ENCODE data around the gene SIRT1.
"Not testable (repeated sequence)": the region's sequence is repeated elsewhere in the genome, so short reads cannot be mapped to it uniquely, and the experiment has no call there.

SIRT1 gene

GRCh38 chr10:67875340-67876238 lies 8.9 kb upstream of the SIRT1 start:
- in situ Hi-C loops (cut with HindIII; ENCODE audit: low sequenced_read_pairs) = no loop called here

- in situ Hi-C loops (cut with HindIII; ENCODE audit: low sequenced_read_pairs) = not testable (repeated sequence)
Observed at GRCh38 chr10:67877421-67877820, 7.0 kb upstream of the SIRT1 start.

GRCh38 chr10:67878133-67878532 lies 6.3 kb upstream of the SIRT1 start:
- in situ Hi-C loops (cut with HindIII; ENCODE audit: low sequenced_read_pairs) = no loop called here

GRCh38 chr10:67883710-67884312 lies 645 bp upstream of the SIRT1 start:
- in situ Hi-C loops (cut with HindIII; ENCODE audit: low sequenced_read_pairs) = no loop called here

- in situ Hi-C loops (cut with HindIII; ENCODE audit: low sequenced_read_pairs) = no loop called here
Observed at GRCh38 chr10:67884842-67885670, 600 bp downstream of the SIRT1 start.

GRCh38 chr10:67893637-67894036 lies 9.2 kb downstream of the SIRT1 start:
- in situ Hi-C loops (cut with HindIII; ENCODE audit: low sequenced_read_pairs) = no loop called here

GRCh38 chr10:67903581-67903980 lies 19.1 kb downstream of the SIRT1 start:
- in situ Hi-C loops (cut with HindIII; ENCODE audit: low sequenced_read_pairs) = no loop called here

- in situ Hi-C loops (cut with HindIII; ENCODE audit: low sequenced_read_pairs) = no loop called here
Observed at GRCh38 chr10:67912331-67912946, 28.0 kb downstream of the SIRT1 start.

- in situ Hi-C loops (cut with HindIII; ENCODE audit: low sequenced_read_pairs) = no loop called here
Observed at GRCh38 chr10:67914777-67915340, 30.4 kb downstream of the SIRT1 start.

- in situ Hi-C loops (cut with HindIII; ENCODE audit: low sequenced_read_pairs) = no loop called here
Observed at GRCh38 chr10:67917169-67917568, 32.7 kb downstream of the SIRT1 start.

GRCh38 chr10:67917679-67918078 lies 33.2 kb downstream of the SIRT1 start:
- in situ Hi-C loops (cut with HindIII; ENCODE audit: low sequenced_read_pairs) = no loop called here

GRCh38 chr10:67921065-67921464 lies 36.6 kb downstream of the SIRT1 start:
- in situ Hi-C loops (cut with HindIII; ENCODE audit: low sequenced_read_pairs) = no loop called here

GRCh38 chr10:67923551-67923950 lies 39.1 kb downstream of the SIRT1 start:
- in situ Hi-C loops (cut with HindIII; ENCODE audit: low sequenced_read_pairs) = no loop called here

- in situ Hi-C loops (cut with HindIII; ENCODE audit: low sequenced_read_pairs) = no loop called here
Observed at GRCh38 chr10:67924136-67924535, 39.7 kb downstream of the SIRT1 start.

- in situ Hi-C loops (cut with HindIII; ENCODE audit: low sequenced_read_pairs) = no loop called here
Observed at GRCh38 chr10:67925449-67926005, 41.1 kb downstream of the SIRT1 start.

GRCh38 chr10:67926951-67927350 lies 42.5 kb downstream of the SIRT1 start:
- in situ Hi-C loops (cut with HindIII; ENCODE audit: low sequenced_read_pairs) = no loop called here

- in situ Hi-C loops (cut with HindIII; ENCODE audit: low sequenced_read_pairs) = no loop called here
Observed at GRCh38 chr10:67933199-67933598, 48.7 kb downstream of the SIRT1 start.

- in situ Hi-C loops (cut with HindIII; ENCODE audit: low sequenced_read_pairs) = no loop called here
Observed at GRCh38 chr10:67934336-67934735, 49.9 kb downstream of the SIRT1 start.

GRCh38 chr10:67935223-67935622 lies 50.8 kb downstream of the SIRT1 start:
- in situ Hi-C loops (cut with HindIII; ENCODE audit: low sequenced_read_pairs) = no loop called here

- in situ Hi-C loops (cut with HindIII; ENCODE audit: low sequenced_read_pairs) = no loop called here
Observed at GRCh38 chr10:67936416-67936815, 52.0 kb downstream of the SIRT1 start.

Data from DLD1 (cell line).